Measurements from ENCODE around the gene TECPR2. TPM values are rescaled to one million over a fixed set of nuclear protein-coding genes. Genes with fewer than 3 reads are reported as not detected.

The TECPR2 gene
- total and polyA plus RNA-seq, 4 experiments from 2014 or later: 0.89 to 12.6 (median 7.8) TPM

DNA sequence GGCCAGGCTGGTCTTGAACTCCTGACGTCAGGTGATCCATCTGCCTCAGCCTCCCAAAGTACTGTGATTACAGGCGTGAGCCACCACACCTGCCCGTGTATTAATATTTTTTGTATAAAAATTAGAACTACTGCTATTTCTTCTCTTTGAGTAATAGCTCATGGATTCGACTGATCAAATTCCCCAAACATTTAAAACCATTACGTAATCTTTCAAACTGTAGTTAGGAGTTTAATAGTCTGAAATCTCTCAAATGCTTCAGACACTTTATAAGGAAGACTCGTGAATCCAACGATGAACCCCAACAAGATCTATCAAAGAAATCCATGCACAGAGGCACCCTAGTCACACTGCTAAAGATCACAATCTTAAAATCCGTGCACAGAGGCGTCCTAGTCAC lies 16.1 kb downstream of the TECPR2 start:
- CTCF ChIA-PET (ENCODE audit: partially characterized antibody): no interaction called here
- no peak overlapping the region for H3K27ac ChIP-seq (ENCODE audit: low read depth, low read length)
- no peaks in the 10 kb centered on the region for H3K27me3 ChIP-seq (ENCODE audit: insufficient read depth, low read length)
- POLR2A ChIA-PET (ENCODE audit: partially characterized antibody): no interaction called here
- no peaks in the 10 kb centered on the region for H3K27me3 Mint-ChIP-seq
- H3K4me3 Mint-ChIP-seq: no peak overlapping the region
- no peaks in the 10 kb centered on the region for H3K4me1 ChIP-seq (ENCODE audit: insufficient read depth, low read length)
- intact Hi-C loops (cut with micrococcal nuclease): no loop called here
- peaks cover 0 to 4% (median 0%) of the 10 kb centered on the region in 4 donors for H3K4me1 Mint-ChIP-seq
- no peaks in the 10 kb centered on the region for H3K36me3 ChIP-seq (ENCODE audit: insufficient read depth, low read length)
- no peak overlapping the region for H3K4me3 ChIP-seq (ENCODE audit: low read length in 2 of 2)
- H3K9me3 Mint-ChIP-seq: no peaks in the 10 kb centered on the region
- H3K27ac Mint-ChIP-seq: no peak overlapping the region
- no peak for DNase-seq
- no peaks in the 10 kb centered on the region for H3K9me3 ChIP-seq (ENCODE audit: control insufficient read depth in 1 of 2, low read length in 2 of 2)
- peaks cover 15 to 22% of the 10 kb centered on the region in 2 donors for H3K36me3 Mint-ChIP-seq

DNA sequence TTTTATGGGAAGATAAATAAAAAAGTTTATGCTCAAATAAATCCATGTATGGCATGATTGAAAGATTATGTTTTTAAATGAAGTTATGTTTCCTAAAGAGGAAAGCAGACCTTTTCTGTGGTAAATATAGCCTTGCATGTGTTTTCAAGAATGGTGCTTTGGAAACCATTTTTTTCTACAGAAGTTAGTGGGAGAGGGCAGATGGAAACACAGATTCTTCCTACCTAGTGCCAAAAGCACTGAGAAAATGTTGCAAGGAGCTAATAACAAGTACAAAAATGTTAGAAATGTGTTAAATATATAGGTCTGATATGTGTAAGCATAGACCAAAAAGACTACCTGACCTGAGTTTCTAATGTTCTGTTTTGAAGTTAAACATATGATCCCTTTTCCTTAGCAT lies 24.3 kb downstream of the TECPR2 start:
- Histone ChIP-seq H3K4me1 (ENCODE audit: insufficient read depth, low read length) (no peaks in the 10 kb centered on the region), H3K4me3 (ENCODE audit: low read length in 2 of 2) (no peak overlapping the region), H3K9me3 (ENCODE audit: control insufficient read depth in 1 of 2, low read length in 2 of 2) (no peaks in the 10 kb centered on the region), H3K27me3 (ENCODE audit: insufficient read depth, low read length) (no peaks in the 10 kb centered on the region), H3K27ac (ENCODE audit: low read depth, low read length) (no peak overlapping the region), H3K36me3 (ENCODE audit: insufficient read depth, low read length) (no peaks in the 10 kb centered on the region)
- ChIA-PET POLR2A (ENCODE audit: partially characterized antibody) (no interaction called here), CTCF (ENCODE audit: partially characterized antibody) (no interaction called here)
- H3K4me3 Mint-ChIP-seq: no peak overlapping the region
- H3K9me3 Mint-ChIP-seq: no peaks in the 10 kb centered on the region
- H3K27ac Mint-ChIP-seq: no peak overlapping the region
- H3K36me3 Mint-ChIP-seq: peaks cover 0 to 7% of the 10 kb centered on the region in 2 donors
- intact Hi-C loops (cut with micrococcal nuclease): no loop called here
- H3K27me3 Mint-ChIP-seq: no peaks in the 10 kb centered on the region
- DNase-seq: no peak
- H3K4me1 Mint-ChIP-seq: peaks cover 0 to 1% (median 0%) of the 10 kb centered on the region in 4 donors

GRCh38 chr14:102389246-102389645 lies 26.5 kb downstream of the TECPR2 start:
- H3K27ac Mint-ChIP-seq: no peak overlapping the region
- no peaks in the 10 kb centered on the region for H3K4me1 ChIP-seq (ENCODE audit: insufficient read depth, low read length)
- no peak overlapping the region for H3K27ac ChIP-seq (ENCODE audit: low read depth, low read length)
- no peak overlapping the region for H3K4me3 ChIP-seq (ENCODE audit: low read length in 2 of 2)
- intact Hi-C loops (cut with micrococcal nuclease): no loop called here
- H3K27me3 ChIP-seq (ENCODE audit: insufficient read depth, low read length): no peaks in the 10 kb centered on the region
- H3K36me3 ChIP-seq (ENCODE audit: insufficient read depth, low read length): no peaks in the 10 kb centered on the region
- ChIA-PET POLR2A (ENCODE audit: partially characterized antibody) (no interaction called here), CTCF (ENCODE audit: partially characterized antibody) (interaction anchor here (0.6 kb wide), 1 partner anchor 121 kb away, joined by 3 read pairs; no protein-coding TSS in a partner anchor)
- H3K9me3 Mint-ChIP-seq: peaks cover 0 to 3% (median 0%) of the 10 kb centered on the region in 8 donors
- peaks cover 2 to 15% of the 10 kb centered on the region in 2 donors for H3K36me3 Mint-ChIP-seq
- no peaks in the 10 kb centered on the region for H3K27me3 Mint-ChIP-seq
- no peak overlapping the region for H3K4me3 Mint-ChIP-seq
- no peak for DNase-seq
- H3K4me1 Mint-ChIP-seq: peaks cover 0 to 4% (median 2%) of the 10 kb centered on the region in 4 donors
- H3K9me3 ChIP-seq (ENCODE audit: control insufficient read depth in 1 of 2, low read length in 2 of 2): no peaks in the 10 kb centered on the region

DNA sequence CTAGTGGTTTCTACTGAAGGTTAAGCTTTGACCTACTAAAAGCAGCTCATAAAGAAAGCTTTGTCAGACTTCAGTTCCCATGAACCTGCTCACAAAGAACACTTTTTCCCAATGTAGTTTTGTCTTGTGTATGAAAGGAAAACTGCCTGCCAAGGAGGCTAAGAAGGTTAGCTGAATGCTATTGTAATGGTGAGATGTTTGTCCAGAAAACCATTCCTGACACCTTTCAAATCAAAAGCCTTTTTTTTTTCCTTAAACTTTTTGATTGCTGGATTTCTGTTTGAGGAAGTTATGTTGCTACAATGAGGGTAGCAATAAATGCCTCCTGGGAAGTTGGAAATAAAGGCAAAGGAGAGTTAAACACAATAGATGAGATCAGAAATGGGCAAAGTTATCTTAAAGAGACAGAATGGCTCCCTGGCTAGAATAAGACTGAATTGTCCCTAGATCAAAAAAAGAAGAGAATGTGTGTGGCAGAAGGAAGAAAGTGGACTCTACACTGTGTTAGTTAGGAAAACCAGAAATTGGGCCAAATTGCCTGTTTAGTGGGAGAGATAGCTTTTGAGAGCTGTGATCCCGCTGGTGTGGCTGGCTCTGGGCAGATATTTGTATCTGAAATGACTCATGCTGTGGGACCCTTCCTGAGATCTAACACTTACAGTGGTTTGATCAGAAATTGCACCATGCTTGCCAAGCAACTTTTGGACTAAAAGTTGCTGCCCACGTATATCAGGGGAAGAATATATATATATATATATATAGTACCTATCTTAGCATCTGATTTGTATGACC lies 27.5 kb downstream of the TECPR2 start:
- no peak overlapping the region for H3K27ac ChIP-seq (ENCODE audit: low read depth, low read length)
- Mint-ChIP-seq H3K36me3 (peaks cover 6 to 19% of the 10 kb centered on the region in 2 donors), H3K9me3 (peaks cover 0 to 3% (median 0%) of the 10 kb centered on the region in 8 donors), H3K27me3 (no peaks in the 10 kb centered on the region), H3K4me1 (peaks cover 2 to 10% (median 6%) of the 10 kb centered on the region in 4 donors), H3K4me3 (no peak overlapping the region), H3K27ac (no peak overlapping the region)
- no peaks in the 10 kb centered on the region for H3K36me3 ChIP-seq (ENCODE audit: insufficient read depth, low read length)
- ChIA-PET POLR2A (ENCODE audit: partially characterized antibody) (no interaction called here), CTCF (ENCODE audit: partially characterized antibody) (interaction anchor here (0.6 kb wide), 1 partner anchor 122 kb away, joined by 3 read pairs; no protein-coding TSS in a partner anchor)
- no peaks in the 10 kb centered on the region for H3K4me1 ChIP-seq (ENCODE audit: insufficient read depth, low read length)
- no peak overlapping the region for H3K4me3 ChIP-seq (ENCODE audit: low read length in 2 of 2)
- H3K27me3 ChIP-seq (ENCODE audit: insufficient read depth, low read length): no peaks in the 10 kb centered on the region
- DNase-seq: no peak
- no peaks in the 10 kb centered on the region for H3K9me3 ChIP-seq (ENCODE audit: control insufficient read depth in 1 of 2, low read length in 2 of 2)
- intact Hi-C loops (cut with micrococcal nuclease): no loop called here

GRCh38 chr14:102392506-102392905 lies 29.8 kb downstream of the TECPR2 start:
- CTCF ChIA-PET (ENCODE audit: partially characterized antibody): no interaction called here
- Histone ChIP-seq H3K4me1 (ENCODE audit: insufficient read depth, low read length) (no peaks in the 10 kb centered on the region), H3K27me3 (ENCODE audit: insufficient read depth, low read length) (no peaks in the 10 kb centered on the region), H3K4me3 (ENCODE audit: low read length in 2 of 2) (no peak overlapping the region), H3K36me3 (ENCODE audit: insufficient read depth, low read length) (no peaks in the 10 kb centered on the region), H3K9me3 (ENCODE audit: control insufficient read depth in 1 of 2, low read length in 2 of 2) (no peaks in the 10 kb centered on the region), H3K27ac (ENCODE audit: low read depth, low read length) (no peak overlapping the region)
- POLR2A ChIA-PET (ENCODE audit: partially characterized antibody): interaction anchor here (0.6 kb wide), 1 partner anchor 22 kb away, joined by 3 read pairs; no protein-coding TSS in a partner anchor
- intact Hi-C loops (cut with micrococcal nuclease): no loop called here
- Mint-ChIP-seq H3K27ac (no peak overlapping the region), H3K4me3 (no peak overlapping the region), H3K36me3 (peaks cover 17 to 25% of the 10 kb centered on the region in 2 donors), H3K9me3 (peaks cover 0 to 12% (median 6%) of the 10 kb centered on the region in 8 donors), H3K27me3 (no peaks in the 10 kb centered on the region), H3K4me1 (peaks cover 2 to 10% (median 6%) of the 10 kb centered on the region in 4 donors)
- DNase-seq: no peak

GRCh38 chr14:102394717-102395375 lies 32.1 kb downstream of the TECPR2 start:
- Histone ChIP-seq H3K4me1 (ENCODE audit: insufficient read depth, low read length) (no peaks in the 10 kb centered on the region), H3K36me3 (ENCODE audit: insufficient read depth, low read length) (no peaks in the 10 kb centered on the region), H3K27me3 (ENCODE audit: insufficient read depth, low read length) (no peaks in the 10 kb centered on the region), H3K27ac (ENCODE audit: low read depth, low read length) (no peak overlapping the region), H3K9me3 (ENCODE audit: control insufficient read depth in 1 of 2, low read length in 2 of 2) (peaks cover 0 to 5% of the 10 kb centered on the region in 2 donors), H3K4me3 (ENCODE audit: low read length in 2 of 2) (no peak overlapping the region)
- H3K27ac Mint-ChIP-seq: peak overlapping the region; percentile 18 to 94 (median 92)
- H3K4me3 Mint-ChIP-seq: peak overlapping the region in 7 of 8 donors; percentile 33 to 84 (median 57)
- H3K4me1 Mint-ChIP-seq: peaks cover 2 to 10% (median 6%) of the 10 kb centered on the region in 4 donors
- ChIA-PET CTCF (ENCODE audit: partially characterized antibody) (interaction anchor here (0.6 to 2.1 kb wide), 2 partner anchors 44 kb away, joined by 3 to 5 read pairs; no protein-coding TSS in a partner anchor), POLR2A (ENCODE audit: partially characterized antibody) (interaction anchor here (1.4 kb wide), 1 partner anchor 32 kb away, joined by 4 read pairs; the partner anchor contains the start of genes CINP and TECPR2)
- peaks cover 0 to 29% (median 18%) of the 10 kb centered on the region in 8 donors for H3K9me3 Mint-ChIP-seq
- DNase-seq: peak in 3 of 5 donors; percentile 14 to 36 (median 31)
- intact Hi-C loops (cut with micrococcal nuclease): no loop called here
- H3K27me3 Mint-ChIP-seq: no peaks in the 10 kb centered on the region
- peaks cover 24 to 34% of the 10 kb centered on the region in 2 donors for H3K36me3 Mint-ChIP-seq

DNA sequence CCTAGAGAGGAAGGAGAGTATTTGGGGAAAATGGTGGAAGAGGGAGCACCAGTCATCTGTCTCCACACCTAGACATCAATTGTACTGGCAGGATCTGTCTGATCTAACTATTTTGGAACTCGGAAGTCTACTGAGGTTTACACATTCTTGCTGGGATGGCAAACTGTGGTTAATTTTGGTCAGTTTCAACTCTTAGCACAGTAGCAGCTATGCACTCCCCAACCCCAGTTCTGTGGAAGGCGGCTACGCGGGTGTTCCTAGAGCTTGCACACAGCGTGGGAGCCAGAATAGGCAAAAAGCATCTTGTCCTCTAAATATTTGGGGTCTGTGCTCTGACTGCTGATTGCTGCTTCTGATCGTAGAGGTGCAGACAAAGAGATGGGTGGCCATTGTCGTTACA lies 33.8 kb downstream of the TECPR2 start:
- Histone ChIP-seq H3K27ac (ENCODE audit: low read depth, low read length) (no peak overlapping the region), H3K4me3 (ENCODE audit: low read length in 2 of 2) (no peak overlapping the region), H3K9me3 (ENCODE audit: control insufficient read depth in 1 of 2, low read length in 2 of 2) (peaks cover 0 to 5% of the 10 kb centered on the region in 2 donors), H3K27me3 (ENCODE audit: insufficient read depth, low read length) (no peaks in the 10 kb centered on the region), H3K4me1 (ENCODE audit: insufficient read depth, low read length) (no peaks in the 10 kb centered on the region), H3K36me3 (ENCODE audit: insufficient read depth, low read length) (no peaks in the 10 kb centered on the region)
- intact Hi-C loops (cut with micrococcal nuclease): no loop called here
- Mint-ChIP-seq H3K4me3 (no peak overlapping the region), H3K9me3 (peaks cover 0 to 36% (median 19%) of the 10 kb centered on the region in 8 donors), H3K27me3 (no peaks in the 10 kb centered on the region), H3K4me1 (peaks cover 2 to 10% (median 6%) of the 10 kb centered on the region in 4 donors), H3K36me3 (peaks cover 24 to 34% of the 10 kb centered on the region in 2 donors), H3K27ac (no peak overlapping the region)
- ChIA-PET CTCF (ENCODE audit: partially characterized antibody) (no interaction called here), POLR2A (ENCODE audit: partially characterized antibody) (no interaction called here)
- DNase-seq: no peak
